ENCODE results near the gene SLC39A13.

DNA sequence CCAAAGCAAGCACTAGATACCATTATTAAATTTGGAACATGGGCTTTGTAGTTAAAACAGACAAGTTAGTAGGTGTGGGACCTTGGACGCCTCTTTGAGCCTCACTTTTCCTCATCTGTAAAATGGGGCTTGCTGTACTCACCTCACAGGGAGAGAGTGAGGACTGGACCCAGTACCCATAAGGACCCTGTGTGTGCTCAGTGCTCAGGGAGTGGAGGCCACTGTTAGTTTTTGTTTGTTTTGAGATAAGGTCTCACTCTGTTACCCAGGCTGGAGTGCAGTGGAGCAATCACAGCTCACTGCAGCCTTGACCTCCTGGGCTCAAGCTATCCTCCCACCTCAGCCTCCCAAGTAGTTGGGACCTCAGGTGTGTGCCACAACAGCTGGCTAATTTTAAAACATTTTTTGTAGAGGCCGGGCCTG is 31.7 kb downstream of the SLC39A13 start:
- TF ChIP-seq POLR2AphosphoS5 (IDR thresholded peaks at IDR 0.05; ENCODE audit: low read depth, low read length) (no peak), TAF1 (IDR thresholded peaks at IDR 0.05; ENCODE audit: borderline replicate concordance, insufficient read depth, low read length) (no peak)
- TF ChIP-seq, protein P1, sequence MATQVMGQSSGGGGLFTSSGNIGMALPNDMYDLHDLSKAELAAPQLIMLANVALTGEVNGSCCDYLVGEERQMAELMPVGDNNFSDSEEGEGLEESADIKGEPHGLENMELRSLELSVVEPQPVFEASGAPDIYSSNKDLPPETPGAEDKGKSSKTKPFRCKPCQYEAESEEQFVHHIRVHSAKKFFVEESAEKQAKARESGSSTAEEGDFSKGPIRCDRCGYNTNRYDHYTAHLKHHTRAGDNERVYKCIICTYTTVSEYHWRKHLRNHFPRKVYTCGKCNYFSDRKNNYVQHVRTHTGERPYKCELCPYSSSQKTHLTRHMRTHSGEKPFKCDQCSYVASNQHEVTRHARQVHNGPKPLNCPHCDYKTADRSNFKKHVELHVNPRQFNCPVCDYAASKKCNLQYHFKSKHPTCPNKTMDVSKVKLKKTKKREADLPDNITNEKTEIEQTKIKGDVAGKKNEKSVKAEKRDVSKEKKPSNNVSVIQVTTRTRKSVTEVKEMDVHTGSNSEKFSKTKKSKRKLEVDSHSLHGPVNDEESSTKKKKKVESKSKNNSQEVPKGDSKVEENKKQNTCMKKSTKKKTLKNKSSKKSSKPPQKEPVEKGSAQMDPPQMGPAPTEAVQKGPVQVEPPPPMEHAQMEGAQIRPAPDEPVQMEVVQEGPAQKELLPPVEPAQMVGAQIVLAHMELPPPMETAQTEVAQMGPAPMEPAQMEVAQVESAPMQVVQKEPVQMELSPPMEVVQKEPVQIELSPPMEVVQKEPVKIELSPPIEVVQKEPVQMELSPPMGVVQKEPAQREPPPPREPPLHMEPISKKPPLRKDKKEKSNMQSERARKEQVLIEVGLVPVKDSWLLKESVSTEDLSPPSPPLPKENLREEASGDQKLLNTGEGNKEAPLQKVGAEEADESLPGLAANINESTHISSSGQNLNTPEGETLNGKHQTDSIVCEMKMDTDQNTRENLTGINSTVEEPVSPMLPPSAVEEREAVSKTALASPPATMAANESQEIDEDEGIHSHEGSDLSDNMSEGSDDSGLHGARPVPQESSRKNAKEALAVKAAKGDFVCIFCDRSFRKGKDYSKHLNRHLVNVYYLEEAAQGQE (IDR thresholded peaks at IDR 0.05; ENCODE audit: insufficient read depth in 1 of 2, low read depth in 2 of 2, low read length in 2 of 2), result no peak

All from PFSK-1 (cell line).